IMR-90 (cell line): ENCODE results near the gene POLR1D.

Source experiments
- BHLHE40 ChIP-seq: fragments of 150-350 bp; IDR thresholded peaks from 2 replicates; pipeline ENCODE4 v1.6.1; 2016; ENCODE audit warnings: mild to moderate bottlenecking, low read depth, low read length
- CEBPB ChIP-seq: IDR thresholded peaks from 2 replicates; pipeline ENCODE4 v1.6.1; 2012; ENCODE audit warnings: low read depth, low read length, improper control_type of control experiment
- CTCF ChIP-seq: conservative IDR thresholded peaks from 2 replicates; pipeline ENCODE4 v1.5.1; 2012; ENCODE audit warnings: mild to moderate bottlenecking, low read depth, low read length, improper control_type of control experiment
- ELK1 ChIP-seq: fragments of 150-350 bp; IDR thresholded peaks from 2 replicates; pipeline ENCODE4 v1.6.1; 2016; ENCODE audit warnings: low read depth, mild to moderate bottlenecking, low read length, moderate library complexity, borderline replicate concordance
- MAFK ChIP-seq: IDR thresholded peaks from 2 replicates; pipeline ENCODE4 v1.6.1; 2012; ENCODE audit warnings: low read depth, low read length, improper control_type of control experiment
- MAZ ChIP-seq: IDR thresholded peaks from 2 replicates; pipeline ENCODE4 v1.6.1; 2012; ENCODE audit warnings: low read depth, mild to moderate bottlenecking, low read length, improper control_type of control experiment, moderate library complexity, borderline replicate concordance
- MXI1 ChIP-seq: IDR thresholded peaks from 2 replicates; pipeline ENCODE4 v1.6.1; 2012; ENCODE audit warnings: low read depth, mild to moderate bottlenecking, low read length, moderate library complexity, borderline replicate concordance
- POLR2A ChIP-seq: IDR thresholded peaks from 2 replicates; pipeline ENCODE4 v1.6.1; 2012; ENCODE audit warnings: mild to moderate bottlenecking, low read depth, low read length
- RAD21 ChIP-seq: IDR thresholded peaks from 2 replicates; pipeline ENCODE4 v1.6.1; 2012; ENCODE audit warnings: low read length, improper control_type of control experiment
- RFX5 ChIP-seq: IDR thresholded peaks from 2 replicates; pipeline ENCODE4 v1.8.0; 2012; ENCODE audit warnings: low read depth, mild to moderate bottlenecking, low read length, moderate library complexity
- SMC3 ChIP-seq: fragments of 150-350 bp; IDR thresholded peaks from 2 replicates; pipeline ENCODE4 v1.6.1; 2016; ENCODE audit warnings: low read depth, mild to moderate bottlenecking, antibody characterized with exemption, low read length, moderate library complexity
- USF2 ChIP-seq: fragments of 150-350 bp; IDR thresholded peaks from 2 replicates; pipeline ENCODE4 v1.6.1; 2017; ENCODE audit warnings: mild to moderate bottlenecking, antibody characterized with exemption, low read length, low read depth

GRCh38 chr13:27595055-27595811, 26.5 kb upstream of the POLR1D start:
- TF ChIP-seq POLR2A (no peak), CTCF (no peak), CEBPB (no peak), USF2 (no peak), RFX5 (no peak), SMC3 (no peak), MAZ (no peak), MXI1 (no peak), ELK1 (no peak), BHLHE40 (no peak), MAFK (no peak), RAD21 (no peak)
